ENCODE results near the gene TRERF1.

DNA sequence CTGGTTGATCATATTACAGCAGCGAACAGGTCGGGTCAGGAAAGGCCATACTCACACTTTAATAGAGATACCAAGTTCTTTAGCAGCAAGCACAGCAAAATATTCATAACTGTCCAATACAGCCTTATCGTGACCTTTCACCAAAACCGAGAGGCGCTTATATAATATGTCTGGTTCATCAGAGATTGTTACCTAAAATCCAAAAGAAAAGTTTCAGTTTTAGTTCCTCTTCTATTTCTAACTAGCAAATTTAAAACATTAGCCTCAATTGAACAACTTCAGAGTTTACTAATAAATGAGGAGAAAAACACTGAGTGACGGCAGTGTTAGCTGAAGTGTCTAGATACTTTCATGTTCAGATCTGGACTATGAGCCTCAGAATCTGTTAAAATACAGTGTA lies 240.0 kb downstream of the TRERF1 start:
- TF ChIP-seq RAD21 (IDR thresholded peaks at IDR 0.05 in 1 of 2, conservative IDR thresholded peaks at IDR 0.05 in 1 of 2; ENCODE audit: low read depth in 2 of 2, low read length in 2 of 2) (no peak), JUND (IDR thresholded peaks at IDR 0.05; ENCODE audit: low read length) (no peak), CHD2 (IDR thresholded peaks at IDR 0.05; ENCODE audit: low read length) (no peak), CTCF (IDR thresholded peaks at IDR 0.05; ENCODE audit: control extremely low read depth in 1 of 3, insufficient read depth in 1 of 3, low read depth in 1 of 3, low read length in 3 of 3) (no peak), SP4 (IDR thresholded peaks at IDR 0.05; ENCODE audit: low read length) (no peak), ATF2 (IDR thresholded peaks at IDR 0.05; ENCODE audit: low read length) (no peak), EZH2 (IDR thresholded peaks at IDR 0.05; ENCODE audit: low read depth, low read length, severe bottlenecking) (no peak), POLR2AphosphoS5 (IDR thresholded peaks at IDR 0.05; ENCODE audit: low read depth, low read length) (no peak), POLR2A (IDR thresholded peaks at IDR 0.05; ENCODE audit: control extremely low read depth in 1 of 2, low read depth in 2 of 2, low read length in 2 of 2) (no peak), PHF8 (conservative IDR thresholded peaks at IDR 0.05; ENCODE audit: low read depth, low read length) (no peak)

All from H1 (cell line).